ELR (cell line): ENCODE results near the gene RGCC.
"Not testable (repeated sequence)": the region's sequence is repeated elsewhere in the genome, so short reads cannot be mapped to it uniquely, and the experiment has no call there.

Experiments used
- DNase-seq: peaks from one replicate; pipeline ENCODE4 v3.0.0-alpha.2; 2015; ENCODE audit warnings: low read depth

The RGCC gene

GRCh38 chr13:41456768-41457588 lies at the start of gene RGCC:
Gene RGCC, plus strand, starts transcription at chr13:41457550. Its CDS starts 158 bp downstream, at chr13:41457708.
- peak; percentile 62 for DNase-seq

GRCh38 chr13:41408121-41408520 lies 49.2 kb upstream of the RGCC start:
- DNase-seq = no peak

GRCh38 chr13:41408746-41409145 lies 48.6 kb upstream of the RGCC start:
- no peak for DNase-seq

GRCh38 chr13:41409611-41410010 lies 47.7 kb upstream of the RGCC start:
- DNase-seq = no peak

- no peak for DNase-seq
Measured at GRCh38 chr13:41411060-41411459, 46.3 kb upstream of the RGCC start.

GRCh38 chr13:41411522-41411921 lies 45.8 kb upstream of the RGCC start:
- peak; percentile 60 for DNase-seq

- no peak for DNase-seq
Measured at GRCh38 chr13:41413872-41414271, 43.5 kb upstream of the RGCC start.

GRCh38 chr13:41416276-41416675 lies 41.1 kb upstream of the RGCC start:
- no peak for DNase-seq

- peak; percentile 13 for DNase-seq
Measured at GRCh38 chr13:41418027-41418426, 39.3 kb upstream of the RGCC start.

- DNase-seq = no peak
Measured at GRCh38 chr13:41418731-41419130, 38.6 kb upstream of the RGCC start.

- no peak for DNase-seq
Measured at GRCh38 chr13:41419206-41419605, 38.1 kb upstream of the RGCC start.

GRCh38 chr13:41420146-41420545 lies 37.2 kb upstream of the RGCC start:
- DNase-seq = no peak

GRCh38 chr13:41421330-41421729 lies 36.0 kb upstream of the RGCC start:
- not testable (repeated sequence) for DNase-seq

- DNase-seq = not testable (repeated sequence)
Measured at GRCh38 chr13:41421983-41422382, 35.4 kb upstream of the RGCC start.

GRCh38 chr13:41423259-41423658 lies 34.1 kb upstream of the RGCC start:
- DNase-seq = not testable (repeated sequence)

GRCh38 chr13:41424675-41425074 lies 32.7 kb upstream of the RGCC start:
- DNase-seq = not testable (repeated sequence)

GRCh38 chr13:41426047-41426446 lies 31.3 kb upstream of the RGCC start:
- DNase-seq = no peak

- no peak for DNase-seq
Measured at GRCh38 chr13:41427666-41428065, 29.7 kb upstream of the RGCC start.

GRCh38 chr13:41428155-41428554 lies 29.2 kb upstream of the RGCC start:
- no peak for DNase-seq

GRCh38 chr13:41434030-41434429 lies 23.3 kb upstream of the RGCC start:
- DNase-seq = peak; percentile 22

GRCh38 chr13:41434831-41435520 lies 22.4 kb upstream of the RGCC start:
- no peak for DNase-seq

- no peak for DNase-seq
Measured at GRCh38 chr13:41443969-41444368, 13.4 kb upstream of the RGCC start.

GRCh38 chr13:41452462-41452861 lies 4.9 kb upstream of the RGCC start:
- DNase-seq = peak; percentile 53
